K562 (cell line): ENCODE data around the gene GPR3. TPM values are rescaled to one million over a fixed set of nuclear protein-coding genes. Genes with fewer than 3 reads are reported as not detected.

Experiments
- ATAC-seq: fragments of 200-7000 bp; cut with Tn5 transposase; 3 replicates; pipeline ENCODE4 v1.9.1; 2020; ENCODE audit warnings: moderate library complexity
- BruUV-seq: library from RNA; stranded (reverse); fragments of 400-500 nt; replicated peaks from 2 replicates; lab custom pipeline; 2021; lab: Mats Ljungman, UMichigan
- CTCF ChIA-PET: fragments of 300-600 bp; formaldehyde crosslinking; extraction: SDS; loops from one replicate; lab custom pipeline; 2021; ENCODE audit warnings: low intra/inter-chr PET ratio; lab: Yijun Ruan, JAX
- POLR2A ChIA-PET: fragments of 300-600, 350-650 bp; sonication (Branson Sonifier 250); formaldehyde crosslinking; extraction: SDS; loops from one replicate; lab custom pipeline; 2021; ENCODE audit warnings: antibody characterized with exemption, inconsistent platforms; lab: Yijun Ruan, JAX
- DNase-seq, 4 experiments: peaks; one replicate each; pipeline versions ENCODE4 v3.0.0 to v3.0.0-alpha.2; 2011 to 2018; ENCODE audit warnings: low spot score in 3 of 4, mixed read lengths in 3 of 4; ENCODE audit errors: extremely low read depth in 1 of 4
- FAIRE-seq: peaks from 2 replicates; lab custom pipeline; 2011; peaks lifted over from hg19 to GRCh38; lab: Jason Lieb, UNC
- H2AFZ ChIP-seq: 2 replicates; pipeline ENCODE4 v1.6.0; 2011; ENCODE audit warnings: low read depth, low read length, control low read depth, inconsistent platforms
- H3K27ac ChIP-seq: fragments of 200-600 bp; 3 replicates; pipeline ENCODE4 v1.8.0; 2011; ENCODE audit warnings: low read depth, mild to moderate bottlenecking, control low read depth, inconsistent platforms, low read length, moderate library complexity, mixed read lengths; ENCODE audit errors: extremely low read depth
- H3K27me3 ChIP-seq, 2 experiments: fragments of 300-600 bp in 1 of 2; 2 replicates in 1 of 2; 3 replicates in 1 of 2; pipeline versions ENCODE4 v1.6.0 to v1.8.0; 2011; ENCODE audit warnings: inconsistent platforms in 2 of 2, low read length in 2 of 2, mild to moderate bottlenecking in 1 of 2, mixed read lengths in 1 of 2, moderate library complexity in 1 of 2; ENCODE audit not compliant: control insufficient read depth in 2 of 2, insufficient read depth in 2 of 2
- H3K36me3 ChIP-seq: fragments of 300-600 bp; 3 replicates; pipeline ENCODE4 v1.8.0; 2011; ENCODE audit warnings: mild to moderate bottlenecking, low read length, inconsistent platforms; ENCODE audit not compliant: control insufficient read depth, insufficient read depth
- H3K4me1 ChIP-seq, 2 experiments: fragments of 200-600 bp in 1 of 2; replicated peaks in 1 of 2; 2 replicates in 1 of 2; 3 replicates in 1 of 2; pipeline versions ENCODE4 v1.5.1 to v1.8.0; 2011; ENCODE audit warnings: inconsistent platforms in 2 of 2, low read length in 2 of 2, mild to moderate bottlenecking in 1 of 2, mixed read lengths in 1 of 2, moderate library complexity in 1 of 2; ENCODE audit not compliant: control insufficient read depth in 2 of 2, insufficient read depth in 2 of 2
- H3K4me2 ChIP-seq: 2 replicates; pipeline ENCODE4 v1.6.1; 2011; ENCODE audit warnings: low read length, control low read depth, inconsistent platforms, mixed read lengths; ENCODE audit not compliant: insufficient read depth
- H3K4me3 ChIP-seq: fragments of 200-600 bp; sonication (generic), shearing (Covaris generic); 2 replicates; pipeline ENCODE4 v1.5.1; 2016; ENCODE audit warnings: control low read depth, inconsistent platforms
- H3K79me2 ChIP-seq: fragments of 200-600 bp; 3 replicates; pipeline ENCODE4 v1.8.0; 2011; ENCODE audit warnings: low read length, inconsistent platforms; ENCODE audit not compliant: control insufficient read depth, insufficient read depth
- H3K9ac ChIP-seq, 2 experiments: 2 replicates each; pipeline versions ENCODE4 v1.6.0 to v1.6.1; 2011; ENCODE audit warnings: low read depth in 2 of 2, low read length in 2 of 2, control low read depth in 1 of 2, inconsistent platforms in 1 of 2, mild to moderate bottlenecking in 1 of 2, mixed read lengths in 1 of 2; ENCODE audit not compliant: insufficient read depth in 1 of 2
- H3K9me1 ChIP-seq: one replicate; pipeline ENCODE4 v1.6.0; 2011; ENCODE audit warnings: inconsistent platforms, mild to moderate bottlenecking, low read length, moderate library complexity; ENCODE audit not compliant: control insufficient read depth, insufficient read depth
- H3K9me3 ChIP-seq: replicated peaks from 2 replicates; pipeline ENCODE4 v1.5.1; 2011; ENCODE audit warnings: low read depth, low read length, inconsistent platforms; ENCODE audit not compliant: control insufficient read depth, insufficient read depth
- H4K20me1 ChIP-seq: replicated peaks from 2 replicates; pipeline ENCODE4 v1.6.1; 2011; ENCODE audit warnings: low read length, inconsistent platforms, mixed read lengths; ENCODE audit not compliant: control insufficient read depth, insufficient read depth
- DIDO1 ChIP-seq: fragments of 450-650 bp; IDR thresholded peaks from 2 replicates; pipeline ENCODE4 v1.6.1; 2016; ENCODE audit warnings: low read depth, missing biosample characterization, missing genetic modification characterization
- HNRNPL ChIP-seq: fragments of 200-400 bp; formaldehyde crosslinking; IDR thresholded peaks from 2 replicates; pipeline ENCODE4 v1.6.1; 2017; ENCODE audit warnings: low read depth, mild to moderate bottlenecking, low read length
- KAT8 ChIP-seq: fragments of 450-650 bp; IDR thresholded peaks from 2 replicates; pipeline ENCODE4 v1.6.1; 2016; ENCODE audit warnings: low read depth, mild to moderate bottlenecking
- LARP7 ChIP-seq: fragments of 450-650 bp; IDR thresholded peaks from 2 replicates; pipeline ENCODE4 v1.6.1; 2016
- MCM2 ChIP-seq: fragments of 450-650 bp; IDR thresholded peaks from 2 replicates; pipeline ENCODE4 v1.6.1; 2017; ENCODE audit warnings: low read depth, mild to moderate bottlenecking
- ZNF184 ChIP-seq: sonication (generic); formaldehyde crosslinking; IDR thresholded peaks from 2 replicates; pipeline ENCODE4 v1.5.0; 2020; ENCODE audit warnings: missing genetic modification reagents
- WGBS: fragments of 100-300 bp; shearing (Covaris generic); methylation state at CpG from one replicate; pipeline ENCODE4 v1.1.6; 2016; ENCODE audit warnings: low coverage, mixed read lengths; ENCODE audit not compliant: insufficient coverage; ENCODE audit errors: missing lambda C conversion rate; 5-methylcytosine and 5-hydroxymethylcytosine counted together
- in situ Hi-C: fragments of 300-500 bp; cut with MboI; formaldehyde crosslinking; loops from 4 replicates; pipeline ENCODE4 v1.15.0; 2018; ENCODE audit warnings: inconsistent platforms, mixed read lengths
- intact Hi-C: fragments of 100-400 bp; cut with micrococcal nuclease; formaldehyde crosslinking; loops from 2 replicates; pipeline ENCODE4 v1.14.2; 2022
- polyA plus RNA-seq, 8 experiments: library from polyadenylated mRNA; depleted of rRNA in 4 of 8; stranded (reverse) in 5 of 8; unstranded in 3 of 8; fragments of >200 nt; fragmentation: Nextera tagmentation in 2 of 8; fragmentation: Illumina TruSeq in 1 of 8; extraction: Ambion mirVana in 2 of 8; extraction: Trizol in 1 of 8; gene quantifications; 2 replicates each; pipeline versions ENCODE4 v1.2.1 to v1.2.3, GENCODE V29; 2011 to 2014; ENCODE audit warnings: inconsistent platforms in 1 of 8, missing spikeins in 1 of 8
- total RNA-seq, 7 experiments: library from RNA; depleted of rRNA in 6 of 7; stranded (reverse); fragments of >200 nt in 6 of 7; fragmentation: Illumina TruSeq in 2 of 7; extraction: Trizol in 2 of 7; gene quantifications; 2 replicates each; pipeline versions ENCODE4 v1.2.1 to v1.2.3, GENCODE V29; 2011 to 2021; ENCODE audit warnings: low replicate concordance in 1 of 7
- TF ChIP-seq, protein P1 (sequence below), 2 experiments: fragments of 450-650 bp; conservative IDR thresholded peaks; 2 replicates each; pipeline ENCODE4 v1.6.1; 2017; ENCODE audit warnings: mild to moderate bottlenecking in 2 of 2, moderate library complexity in 2 of 2

GPR3 gene
- total and polyA plus RNA-seq, 9 of the 15 experiments (the other 6 are each of a cell fraction or from before 2014, with no cell fraction given), result 0.24 to 11.5 (median 3.7) TPM

DNA sequence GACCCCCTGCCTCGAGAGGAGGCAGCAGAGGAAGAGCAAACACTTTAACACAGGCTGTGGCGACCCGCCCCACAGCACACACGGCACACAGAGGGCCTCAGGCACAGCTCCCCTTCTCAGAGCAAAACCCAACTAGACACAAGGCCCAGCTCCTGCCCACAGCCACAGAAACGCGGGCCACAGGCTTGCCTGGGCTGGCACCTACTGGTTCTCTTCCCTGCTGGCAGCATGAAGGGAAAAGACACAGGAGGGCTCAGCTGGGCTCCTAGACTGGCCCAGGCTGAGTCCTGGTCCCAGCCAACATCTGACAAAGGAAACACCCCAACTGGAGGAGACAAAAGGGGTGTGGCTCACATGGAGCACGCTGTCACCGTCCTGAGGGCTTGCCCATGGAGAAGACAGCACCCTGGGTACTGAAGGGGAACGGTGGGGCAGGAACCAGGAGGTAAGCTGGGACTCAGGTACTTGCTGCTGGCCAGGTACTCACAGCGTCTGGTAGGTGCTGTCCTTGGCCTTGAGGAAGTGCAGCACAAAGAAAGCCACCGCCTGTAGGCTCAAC, 12.8 kb upstream of the GPR3 start:
- ChIA-PET CTCF (no interaction called here), POLR2A (interaction anchor here (0.7 to 1.0 kb wide), 3 partner anchors 9 to 22 kb away, joined by 3 to 4 read pairs (median 3); no protein-coding TSS in a partner anchor)
- 34% methylated on average over 11 of the region's 11 CpGs for WGBS
- no peak overlapping the region for H3K4me3 ChIP-seq
- H3K9me3 ChIP-seq, result no peaks in the 10 kb centered on the region
- peak overlapping the region; percentile 3; the same call in 1 of the 2 replicates for H2AFZ ChIP-seq
- no peak for DNase-seq
- no peaks in the 10 kb centered on the region for H3K9me1 ChIP-seq
- BruUV-seq, result no TSS peak
- no peak overlapping the region for H3K27ac ChIP-seq
- TF ChIP-seq KAT8 (no peak), DIDO1 (no peak), ZNF184 (CRISPR knock-in tag) (no peak), HNRNPL (no peak), LARP7 (no peak), MCM2 (no peak)
- TF ChIP-seq, protein P1, sequence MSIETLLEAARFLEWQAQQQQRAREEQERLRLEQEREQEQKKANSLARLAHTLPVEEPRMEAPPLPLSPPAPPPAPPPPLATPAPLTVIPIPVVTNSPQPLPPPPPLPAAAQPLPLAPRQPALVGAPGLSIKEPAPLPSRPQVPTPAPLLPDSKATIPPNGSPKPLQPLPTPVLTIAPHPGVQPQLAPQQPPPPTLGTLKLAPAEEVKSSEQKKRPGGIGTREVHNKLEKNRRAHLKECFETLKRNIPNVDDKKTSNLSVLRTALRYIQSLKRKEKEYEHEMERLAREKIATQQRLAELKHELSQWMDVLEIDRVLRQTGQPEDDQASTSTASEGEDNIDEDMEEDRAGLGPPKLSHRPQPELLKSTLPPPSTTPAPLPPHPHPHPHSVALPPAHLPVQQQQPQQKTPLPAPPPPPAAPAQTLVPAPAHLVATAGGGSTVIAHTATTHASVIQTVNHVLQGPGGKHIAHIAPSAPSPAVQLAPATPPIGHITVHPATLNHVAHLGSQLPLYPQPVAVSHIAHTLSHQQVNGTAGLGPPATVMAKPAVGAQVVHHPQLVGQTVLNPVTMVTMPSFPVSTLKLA (conservative IDR thresholded peaks at IDR 0.05), result 0 out of 4 replicates have a peak, but pooled peaks of 1 of the 2 experiments have one; percentile 21
- no peak overlapping the region for H3K4me2 ChIP-seq
- peak; percentile 61 for FAIRE-seq
- in situ Hi-C loops (no loop called here), intact Hi-C loops (no loop called here)
- H3K36me3 ChIP-seq, result no peaks in the 10 kb centered on the region
- no peak for ATAC-seq
- no peaks in the 10 kb centered on the region; the same call in 1 of the 2 replicates for H4K20me1 ChIP-seq
- no peaks in the 10 kb centered on the region for H3K27me3 ChIP-seq
- peaks cover 9 to 42% of the 10 kb centered on the region in 2 experiments for H3K4me1 ChIP-seq
- H3K79me2 ChIP-seq, result no peaks in the 10 kb centered on the region
- H3K9ac ChIP-seq, result peak overlapping the region in 1 of 2 experiments; percentile 82; a peak in 2 of 4 replicates
